ENCODE data around the gene MAEL.

The MAEL gene

DNA sequence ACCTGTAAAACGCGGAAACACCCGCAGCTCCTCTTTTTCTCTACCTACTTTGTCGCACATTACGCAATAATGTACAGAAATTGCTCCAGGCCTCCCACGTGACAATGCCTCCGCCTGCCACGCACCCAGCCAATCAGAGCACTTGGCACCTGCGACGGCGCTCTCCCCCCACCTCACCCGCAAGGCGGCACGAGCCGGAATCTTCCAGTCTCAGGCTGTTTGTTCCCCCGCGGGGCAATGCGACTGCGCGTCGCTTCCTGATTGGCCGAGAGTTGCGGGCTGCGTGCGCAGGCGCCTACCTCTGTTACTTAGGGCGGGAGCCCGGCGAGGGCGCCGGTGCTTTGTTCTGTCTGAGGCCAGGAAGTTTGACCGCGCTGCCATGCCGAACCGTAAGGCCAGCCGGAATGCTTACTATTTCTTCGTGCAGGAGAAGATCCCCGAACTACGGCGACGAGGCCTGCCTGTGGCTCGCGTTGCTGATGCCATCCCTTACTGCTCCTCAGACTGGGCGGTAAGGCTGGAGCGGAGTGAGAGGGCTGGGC, at the start of gene MAEL:
TSS of gene MAEL (plus strand) at position 307 of the 542 bp plus-strand sequence. CDS start at position 380, 73 bp downstream.
- DNase-seq (ENCODE audit: low read depth, low spot score), result no peak
- no peak within 1 kb of the TSS for H3K27ac ChIP-seq

DNA sequence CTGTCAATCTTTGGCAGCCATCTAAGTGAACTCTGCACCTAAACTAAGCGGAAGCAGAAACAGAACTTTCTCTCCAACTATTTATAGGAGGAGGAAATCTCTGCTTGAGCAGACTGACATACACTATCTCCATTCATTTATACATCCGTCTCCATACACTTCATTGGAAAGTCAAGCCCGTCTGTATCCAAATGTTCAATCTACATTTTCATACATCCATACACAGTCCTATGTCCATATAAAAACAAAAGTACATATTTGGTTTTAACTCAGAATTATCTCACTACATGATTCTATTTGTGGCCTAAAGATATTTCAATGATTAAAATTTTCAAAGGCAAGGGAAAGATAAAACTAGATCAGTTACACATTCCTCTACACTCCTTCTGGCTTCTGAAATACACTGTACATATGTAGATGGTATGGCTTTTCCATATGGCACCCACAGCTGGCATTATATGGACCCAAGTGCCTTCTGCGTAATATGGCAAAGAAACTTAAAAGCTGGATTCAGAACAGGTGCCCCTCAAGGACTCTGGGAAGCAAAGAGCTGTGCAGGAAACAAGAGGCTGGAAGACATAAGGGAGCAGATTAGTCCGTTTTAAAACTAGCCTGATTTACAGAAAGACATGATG, 49.2 kb upstream of the MAEL start:
- no peak overlapping the region for H3K27ac ChIP-seq
- DNase-seq (ENCODE audit: low read depth, low spot score), result no peak

DNA sequence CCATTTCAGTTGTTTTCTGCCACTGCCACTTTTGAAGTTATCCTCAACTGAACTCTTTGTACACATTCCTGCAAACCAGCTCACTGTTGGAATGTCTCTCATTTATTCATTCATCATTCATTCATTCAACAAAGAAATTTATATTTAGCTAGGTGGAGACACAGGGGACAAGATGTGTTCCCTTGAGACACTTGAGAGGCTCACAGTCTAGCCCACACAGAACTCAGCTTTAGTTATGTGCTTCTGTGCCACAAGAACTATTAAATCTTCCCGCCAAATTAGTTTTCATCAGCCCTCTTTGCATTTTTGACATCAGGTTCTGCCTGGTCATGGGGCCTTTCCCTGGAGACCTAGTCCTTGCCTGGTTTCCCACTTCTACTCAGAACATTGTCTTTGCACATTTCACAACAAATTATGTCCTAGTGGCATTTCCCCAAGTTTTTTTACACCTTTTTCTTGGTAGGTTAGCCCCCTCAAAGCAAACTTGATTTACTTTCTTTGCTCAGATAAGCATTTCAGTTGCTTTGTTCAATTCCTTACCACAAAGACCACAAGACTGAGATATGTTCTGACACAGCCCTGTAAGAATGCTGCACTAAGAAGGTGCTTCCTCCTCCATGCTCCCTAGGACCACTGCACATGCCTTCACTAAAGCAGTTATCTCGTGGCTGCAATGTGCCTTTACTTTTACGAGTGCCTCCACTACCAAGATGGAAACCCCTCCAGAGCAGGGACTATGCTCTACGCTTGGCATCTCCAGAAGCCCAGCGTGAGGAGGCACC, 44.7 kb upstream of the MAEL start:
- no peak for DNase-seq (ENCODE audit: low read depth, low spot score)
- H3K27ac ChIP-seq, result no peak overlapping the region

- H3K27ac ChIP-seq, result no peak overlapping the region
- no peak for DNase-seq (ENCODE audit: low read depth, low spot score)
Observed at GRCh38 chr1:166947398-166948043, 41.6 kb upstream of the MAEL start.

DNA sequence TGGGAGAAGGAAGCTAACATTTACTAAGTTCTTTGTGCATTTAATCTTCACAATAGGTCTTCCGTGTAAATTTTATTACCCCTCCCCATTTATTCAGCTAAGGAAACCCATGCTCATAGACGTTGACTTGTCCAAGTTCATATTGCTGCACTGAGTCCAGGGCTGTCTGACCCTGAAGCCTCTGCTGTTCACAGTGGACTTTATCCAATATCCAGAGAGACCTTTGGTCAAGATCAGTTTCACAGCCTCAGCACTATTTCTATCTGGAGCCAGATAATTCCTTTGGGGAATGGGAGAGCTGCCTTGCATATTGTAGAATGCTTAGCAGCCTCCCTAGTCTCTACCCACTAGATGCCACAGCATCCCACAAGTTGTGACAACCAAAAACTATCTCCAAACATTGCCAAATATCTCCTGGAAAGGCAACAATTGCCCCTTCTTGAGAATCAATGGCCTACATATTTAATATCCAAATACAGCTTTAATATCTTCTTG, 40.2 kb upstream of the MAEL start:
- DNase-seq (ENCODE audit: low read depth, low spot score), result no peak
- no peak overlapping the region for H3K27ac ChIP-seq

DNA sequence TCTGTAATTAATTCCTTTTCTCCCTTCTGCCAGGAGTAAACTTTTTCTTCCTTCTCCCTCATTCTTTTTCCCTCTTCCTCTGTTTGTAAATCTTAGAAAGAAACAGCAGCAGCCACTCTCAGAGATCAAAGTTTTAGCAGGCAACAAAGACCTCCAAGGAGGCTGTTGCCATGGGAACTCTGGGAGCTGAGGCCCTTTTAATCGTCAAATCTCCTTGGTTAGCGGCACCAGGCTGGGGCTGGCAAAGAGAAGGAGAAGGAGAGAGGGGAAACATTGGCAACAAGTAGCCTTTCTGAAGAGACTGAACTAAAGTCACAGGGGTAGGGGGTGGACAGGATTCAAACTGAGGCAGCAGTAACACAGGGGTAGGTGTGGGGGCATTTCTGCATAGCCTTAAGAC, 38.9 kb upstream of the MAEL start:
- no peak for DNase-seq (ENCODE audit: low read depth, low spot score)
- no peak overlapping the region for H3K27ac ChIP-seq

DNA sequence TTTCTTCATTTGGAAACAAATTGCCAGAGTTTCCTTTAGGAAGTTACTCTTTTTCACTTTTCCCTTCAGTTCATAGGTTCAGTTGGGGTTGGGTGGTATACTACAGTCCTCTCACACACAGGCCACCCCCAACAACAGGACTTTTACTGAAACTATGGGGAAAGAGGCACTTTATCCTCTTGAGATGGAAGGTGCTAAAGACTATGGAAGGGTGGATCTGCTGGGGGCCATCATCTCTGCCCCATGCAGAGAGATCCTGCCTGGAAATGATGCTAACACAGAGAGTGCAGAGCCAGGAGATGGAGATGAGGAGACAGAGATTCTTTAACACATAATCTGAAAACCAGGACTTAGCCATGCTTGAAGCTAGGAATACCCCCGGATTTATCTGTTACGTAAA, 38.0 kb upstream of the MAEL start:
- H3K27ac ChIP-seq, result no peak overlapping the region
- DNase-seq (ENCODE audit: low read depth, low spot score), result no peak

GRCh38 chr1:166952002-166952746, 36.9 kb upstream of the MAEL start:
- peak; percentile 1 for DNase-seq (ENCODE audit: low read depth, low spot score)
- H3K27ac ChIP-seq, result no peak overlapping the region

DNA sequence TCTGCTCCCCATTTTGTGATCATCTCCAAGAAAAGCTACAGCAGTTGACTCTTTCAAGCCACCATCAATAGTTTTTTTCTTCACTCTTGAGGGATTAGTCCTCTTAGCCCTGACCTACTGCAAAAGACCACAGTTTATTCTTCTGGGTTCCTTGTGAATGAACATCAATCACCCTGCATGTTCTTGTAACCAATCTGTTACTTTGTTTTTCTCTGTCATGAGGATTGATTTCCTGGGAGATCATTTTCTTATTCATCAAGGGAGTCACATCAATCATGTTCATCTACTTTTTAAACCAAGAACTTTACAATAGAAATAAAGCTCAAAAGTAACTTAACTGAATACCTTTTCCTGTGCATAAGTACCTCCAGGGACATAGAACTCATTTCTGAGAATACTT, 35.6 kb upstream of the MAEL start:
- no peak for DNase-seq (ENCODE audit: low read depth, low spot score)
- no peak overlapping the region for H3K27ac ChIP-seq

GRCh38 chr1:166956057-166956850, 32.8 kb upstream of the MAEL start:
- DNase-seq (ENCODE audit: low read depth, low spot score), result no peak
- H3K27ac ChIP-seq, result no peak overlapping the region

DNA sequence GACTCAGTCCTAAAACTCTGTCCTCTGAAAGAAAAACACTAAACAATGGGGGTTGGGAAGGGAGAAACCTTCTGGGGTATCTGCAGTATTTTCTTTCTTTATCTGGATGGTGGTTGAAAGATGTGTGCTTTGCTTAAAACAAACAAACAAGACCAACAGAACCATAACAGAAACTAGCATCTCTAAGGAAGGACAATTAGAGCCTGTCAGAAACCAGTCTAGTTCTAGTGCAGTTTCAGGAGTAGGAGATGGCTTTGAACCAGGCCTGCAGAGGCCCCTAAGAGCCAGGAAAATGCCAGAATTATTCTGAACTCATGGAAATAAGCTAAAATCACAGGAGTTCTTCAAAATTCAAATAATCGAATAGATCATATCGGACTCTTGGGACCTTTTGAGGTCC, 32.2 kb upstream of the MAEL start:
- DNase-seq (ENCODE audit: low read depth, low spot score), result no peak
- H3K27ac ChIP-seq, result no peak overlapping the region

DNA sequence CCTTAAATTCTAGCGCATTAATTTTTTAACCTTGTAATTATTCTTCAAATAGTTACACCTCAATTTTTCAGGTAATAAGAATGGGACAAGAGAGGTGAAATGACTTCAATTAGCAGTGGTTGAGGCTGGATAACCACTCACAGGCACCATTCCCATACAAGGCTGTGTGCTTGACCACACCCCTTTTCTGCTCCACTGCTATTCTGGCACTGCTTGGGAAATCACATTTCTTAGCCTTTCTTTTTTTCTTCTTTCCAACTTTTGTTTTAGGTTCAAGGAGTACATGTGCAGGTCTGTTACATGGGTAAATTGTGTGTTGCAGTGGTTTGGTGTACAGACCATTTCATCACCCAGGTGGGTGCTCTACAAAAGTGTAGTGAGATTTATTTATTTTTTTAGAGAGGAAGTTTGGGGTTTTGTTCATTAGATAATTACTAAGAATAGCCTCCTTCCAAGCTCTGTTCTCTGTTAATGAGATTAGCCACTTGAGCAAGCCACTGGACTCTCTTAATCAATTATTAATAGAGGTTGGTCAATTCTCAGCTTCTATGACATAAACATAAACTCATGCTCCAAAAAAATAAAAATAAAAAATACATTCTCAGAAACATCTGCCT, 28.1 kb upstream of the MAEL start:
- no peak for DNase-seq (ENCODE audit: low read depth, low spot score)
- no peak overlapping the region for H3K27ac ChIP-seq

DNA sequence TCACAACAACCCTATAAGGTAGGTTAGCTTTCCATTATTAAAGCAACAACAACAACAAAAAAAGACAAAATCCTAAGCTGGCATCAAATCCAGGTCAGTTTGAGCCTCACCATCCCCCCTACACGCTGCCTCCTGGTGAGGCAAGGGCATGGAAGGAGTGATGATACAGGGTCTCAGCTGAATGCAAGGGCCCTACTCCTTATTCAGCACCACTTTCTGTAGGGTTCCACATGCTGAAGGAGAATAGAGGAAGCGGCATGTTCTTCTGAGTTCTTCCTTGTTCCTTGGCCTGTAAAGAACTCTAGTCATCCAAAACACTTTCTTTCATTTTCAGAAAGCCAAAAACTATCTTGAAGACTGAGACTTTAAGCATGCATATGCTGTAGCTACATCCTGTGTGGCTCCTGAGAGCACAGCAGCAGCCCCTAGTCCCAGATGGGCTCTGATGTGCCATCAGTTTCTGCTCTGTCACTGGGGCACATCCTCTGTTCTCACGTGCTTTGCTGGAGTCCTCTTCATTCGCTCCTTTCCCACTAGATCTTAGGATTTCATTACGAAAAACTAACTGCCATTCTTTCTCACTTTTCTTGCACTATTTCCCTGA, 19.9 kb upstream of the MAEL start:
- DNase-seq (ENCODE audit: low read depth, low spot score), result no peak
- no peak overlapping the region for H3K27ac ChIP-seq

GRCh38 chr1:166971252-166971651, 17.8 kb upstream of the MAEL start:
- no peak for DNase-seq (ENCODE audit: low read depth, low spot score)
- H3K27ac ChIP-seq, result no peak overlapping the region

- no peak for DNase-seq (ENCODE audit: low read depth, low spot score)
- H3K27ac ChIP-seq, result no peak overlapping the region
Observed at GRCh38 chr1:166972193-166972592, 16.9 kb upstream of the MAEL start.

DNA sequence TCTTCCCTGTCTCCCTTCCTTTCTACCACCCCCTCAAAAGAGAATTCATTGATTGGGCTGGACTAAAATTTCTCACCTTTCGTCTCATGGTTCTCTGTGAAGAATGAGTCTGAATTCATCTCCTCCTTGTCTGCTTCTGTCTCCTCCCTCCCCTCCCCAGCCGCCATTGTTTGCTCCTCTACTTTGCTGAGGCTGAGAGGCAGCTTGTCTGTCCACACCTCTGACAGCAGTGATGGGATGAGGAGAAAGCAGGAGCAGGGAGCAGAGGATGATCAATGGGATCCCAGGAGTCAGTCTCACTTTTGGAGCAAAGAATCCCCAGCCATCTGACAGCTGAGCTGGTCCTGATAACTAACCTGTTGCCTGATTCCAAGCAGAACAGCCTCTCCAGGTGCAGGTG, 16.3 kb upstream of the MAEL start:
- H3K27ac ChIP-seq, result no peak overlapping the region
- no peak for DNase-seq (ENCODE audit: low read depth, low spot score)

DNA sequence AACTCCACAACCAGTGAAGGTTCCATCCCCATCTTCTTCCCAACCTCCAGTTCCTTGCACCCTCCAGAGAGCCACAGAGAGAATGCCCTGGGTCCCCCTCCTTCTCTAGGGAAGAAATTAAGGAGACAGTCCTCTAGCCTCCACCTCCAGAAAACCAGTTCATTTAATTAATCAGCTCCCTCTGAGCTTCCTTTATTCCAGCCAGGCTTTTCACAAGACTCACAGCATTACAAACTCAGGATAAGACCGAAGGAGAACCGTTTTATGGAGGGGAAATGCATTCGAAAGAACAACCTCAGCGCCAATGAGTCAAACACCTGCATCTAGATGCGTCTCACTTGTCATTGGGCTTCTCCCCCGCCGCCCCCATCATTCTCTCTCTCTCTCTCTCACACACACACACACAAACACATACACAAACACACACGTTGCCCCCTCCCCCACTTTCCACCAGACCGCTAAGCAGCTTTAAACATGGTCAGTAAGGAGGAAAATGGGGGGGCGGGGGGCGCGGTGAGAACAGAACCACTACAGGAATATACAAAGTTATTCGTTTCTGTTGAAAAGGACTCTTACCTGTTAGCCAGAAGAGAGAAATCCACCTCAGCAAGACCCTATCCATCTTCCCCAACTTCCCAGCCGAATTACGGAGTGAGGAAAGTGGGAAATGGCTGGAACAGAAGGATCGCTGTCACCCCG, 14.3 kb upstream of the MAEL start:
- no peak for DNase-seq (ENCODE audit: low read depth, low spot score)
- no peak overlapping the region for H3K27ac ChIP-seq

Data from epithelial cell of prostate (primary cell).